Measurements from ENCODE around the gene SLC38A3. TPM values are rescaled to one million over a fixed set of nuclear protein-coding genes. Genes with fewer than 3 reads are reported as not detected.

SLC38A3 gene
- total and polyA plus RNA-seq, 2 donors (not counting 1 experiment from before 2014, with no cell fraction given): not detected

DNA sequence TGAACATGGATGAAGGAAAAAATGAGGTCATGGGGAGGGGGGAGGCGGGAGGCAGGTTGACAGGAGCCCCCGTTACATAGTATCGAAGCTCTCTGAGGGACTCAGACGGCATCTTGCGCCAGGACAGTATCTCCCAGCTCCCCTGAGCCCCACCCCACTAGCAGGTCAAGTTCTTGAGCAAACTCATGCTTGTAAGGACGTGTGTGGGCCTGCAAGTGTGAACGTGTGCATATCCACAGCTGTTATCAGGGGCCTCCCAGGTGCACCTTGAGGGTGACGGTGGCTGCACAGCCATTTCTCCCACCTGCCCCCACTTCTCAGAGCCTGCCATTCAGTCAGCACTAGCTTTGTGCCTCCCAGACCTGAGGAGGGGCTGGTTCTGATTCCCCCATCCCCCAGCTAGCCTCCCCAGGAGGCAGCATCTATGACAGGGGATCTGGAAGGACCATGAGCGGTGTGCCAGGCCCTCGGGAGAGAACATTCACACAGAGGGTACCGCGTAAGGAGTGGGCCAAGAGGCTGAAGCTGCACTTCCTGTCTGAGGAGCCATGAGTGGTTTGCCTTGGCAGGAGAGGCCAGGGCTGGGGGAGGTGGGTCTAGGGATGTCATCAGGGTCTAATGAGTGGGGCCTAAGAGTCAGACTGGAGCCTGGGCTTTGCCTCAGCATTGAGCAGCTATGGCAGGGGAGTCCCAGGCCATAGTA is 47.1 kb upstream of the SLC38A3 start:
- Histone ChIP-seq H4K20me1 (ENCODE audit: control insufficient read depth, insufficient read depth, low read length, poor library complexity, severe bottlenecking) (peaks cover 9% of the 10 kb centered on the region), H3K27me3 (replicated peaks in 1 of 4; ENCODE audit: control extremely low read depth in 1 of 4, control insufficient read depth in 3 of 4, insufficient read depth in 4 of 4, low read length in 3 of 4) (peaks cover 0 to 43% (median 18%) of the 10 kb centered on the region in 4 experiments), H3K4me1 (ENCODE audit: control insufficient read depth in 2 of 2, insufficient read depth in 2 of 2, low read length in 2 of 2) (peaks cover 14 to 20% of the 10 kb centered on the region in 2 donors), H3K4me3 (ENCODE audit: control extremely low read depth in 1 of 5, extremely low read depth in 1 of 5, insufficient read depth in 1 of 5, low read depth in 2 of 5, low read length in 4 of 5) (no peak overlapping the region), H3K36me3 (replicated peaks in 1 of 2; ENCODE audit: control extremely low read depth in 1 of 2, control insufficient read depth in 1 of 2, extremely low read depth in 1 of 2, insufficient read depth in 2 of 2, low read length in 1 of 2) (no peaks in the 10 kb centered on the region), H3K9ac (ENCODE audit: low read length) (no peak overlapping the region), H3K9me3 (ENCODE audit: control extremely low read depth in 1 of 3, control insufficient read depth in 2 of 3, insufficient read depth in 1 of 3, low read length in 2 of 3) (peaks cover 0 to 6% (median 0%) of the 10 kb centered on the region in 3 donors), H2AFZ (ENCODE audit: insufficient read depth, low read depth, low read length, poor library complexity, severe bottlenecking) (no peak overlapping the region), H3K4me2 (replicated peaks; ENCODE audit: low read depth, low read length, poor library complexity, severe bottlenecking) (no peak overlapping the region), H3K27ac (ENCODE audit: low read length in 2 of 2) (no peak overlapping the region), H3K79me2 (ENCODE audit: control insufficient read depth, insufficient read depth, low read length) (no peaks in the 10 kb centered on the region)
- DNase-seq (no peak), ATAC-seq (ENCODE audit: low read depth) (no peak)
- peaks cover 27% of the 10 kb centered on the region for H3K27me3 Mint-ChIP-seq
- ChIA-PET CTCF (no interaction called here), POLR2A (no interaction called here)
- H3K4me3 Mint-ChIP-seq: no peak overlapping the region
- intact Hi-C loops (cut with micrococcal nuclease): no loop called here
- TF ChIP-seq, protein P1, sequence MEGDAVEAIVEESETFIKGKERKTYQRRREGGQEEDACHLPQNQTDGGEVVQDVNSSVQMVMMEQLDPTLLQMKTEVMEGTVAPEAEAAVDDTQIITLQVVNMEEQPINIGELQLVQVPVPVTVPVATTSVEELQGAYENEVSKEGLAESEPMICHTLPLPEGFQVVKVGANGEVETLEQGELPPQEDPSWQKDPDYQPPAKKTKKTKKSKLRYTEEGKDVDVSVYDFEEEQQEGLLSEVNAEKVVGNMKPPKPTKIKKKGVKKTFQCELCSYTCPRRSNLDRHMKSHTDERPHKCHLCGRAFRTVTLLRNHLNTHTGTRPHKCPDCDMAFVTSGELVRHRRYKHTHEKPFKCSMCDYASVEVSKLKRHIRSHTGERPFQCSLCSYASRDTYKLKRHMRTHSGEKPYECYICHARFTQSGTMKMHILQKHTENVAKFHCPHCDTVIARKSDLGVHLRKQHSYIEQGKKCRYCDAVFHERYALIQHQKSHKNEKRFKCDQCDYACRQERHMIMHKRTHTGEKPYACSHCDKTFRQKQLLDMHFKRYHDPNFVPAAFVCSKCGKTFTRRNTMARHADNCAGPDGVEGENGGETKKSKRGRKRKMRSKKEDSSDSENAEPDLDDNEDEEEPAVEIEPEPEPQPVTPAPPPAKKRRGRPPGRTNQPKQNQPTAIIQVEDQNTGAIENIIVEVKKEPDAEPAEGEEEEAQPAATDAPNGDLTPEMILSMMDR (IDR thresholded peaks at IDR 0.05): no peak
- no peak for TF ChIP-seq EZH2 (IDR thresholded peaks at IDR 0.05; ENCODE audit: borderline replicate concordance, insufficient read depth, low read depth, low read length, poor library complexity, severe bottlenecking)
- no peak overlapping the region for H3K27ac Mint-ChIP-seq
- H3K4me1 Mint-ChIP-seq: peaks cover 15% of the 10 kb centered on the region
- 57% methylated on average over 7 of the region's 12 CpGs for WGBS (ENCODE audit: insufficient coverage)
- H3K9me3 Mint-ChIP-seq (ENCODE audit: insufficient read depth): no peaks in the 10 kb centered on the region

DNA sequence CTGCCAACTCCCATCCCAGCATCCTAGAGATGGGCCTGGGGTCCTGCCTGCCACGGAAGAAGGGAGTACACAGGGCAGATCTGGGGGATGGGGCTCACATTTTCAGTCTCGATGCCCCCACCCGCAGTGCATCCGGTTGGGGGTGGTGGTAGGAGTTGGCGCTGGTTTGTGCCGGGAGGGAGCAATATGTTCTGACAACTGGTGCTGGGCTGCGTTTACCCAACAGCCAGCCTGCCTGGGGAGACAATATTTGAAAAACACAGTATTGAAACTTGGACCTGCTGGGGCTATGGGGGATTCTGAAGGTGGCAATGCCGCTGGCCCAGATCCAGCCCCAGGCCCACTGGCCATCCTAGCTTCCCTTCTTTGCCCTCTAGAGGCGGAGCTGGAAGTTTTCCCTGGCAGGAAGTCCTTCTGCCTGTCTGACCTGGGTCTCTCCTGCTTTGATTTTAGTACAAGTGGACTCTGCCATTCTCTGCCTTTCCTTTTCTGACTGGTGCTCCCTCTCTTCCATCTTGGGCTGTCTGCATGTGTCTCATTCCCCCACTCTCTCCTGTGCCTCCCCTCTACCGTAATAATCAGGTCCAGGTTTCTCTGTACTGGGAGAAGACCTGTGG is 46.4 kb upstream of the SLC38A3 start:
- Histone ChIP-seq H3K4me3 (ENCODE audit: control extremely low read depth in 1 of 5, extremely low read depth in 1 of 5, insufficient read depth in 1 of 5, low read depth in 2 of 5, low read length in 4 of 5) (no peak overlapping the region), H3K4me2 (replicated peaks; ENCODE audit: low read depth, low read length, poor library complexity, severe bottlenecking) (no peak overlapping the region), H3K79me2 (ENCODE audit: control insufficient read depth, insufficient read depth, low read length) (no peaks in the 10 kb centered on the region), H3K9me3 (ENCODE audit: control extremely low read depth in 1 of 3, control insufficient read depth in 2 of 3, insufficient read depth in 1 of 3, low read length in 2 of 3) (peaks cover 0 to 6% (median 0%) of the 10 kb centered on the region in 3 donors), H3K9ac (ENCODE audit: low read length) (no peak overlapping the region), H4K20me1 (ENCODE audit: control insufficient read depth, insufficient read depth, low read length, poor library complexity, severe bottlenecking) (peaks cover 9% of the 10 kb centered on the region), H3K27ac (ENCODE audit: low read length in 2 of 2) (no peak overlapping the region), H3K27me3 (replicated peaks in 1 of 4; ENCODE audit: control extremely low read depth in 1 of 4, control insufficient read depth in 3 of 4, insufficient read depth in 4 of 4, low read length in 3 of 4) (peaks cover 0 to 37% (median 15%) of the 10 kb centered on the region in 4 experiments), H3K36me3 (replicated peaks in 1 of 2; ENCODE audit: control extremely low read depth in 1 of 2, control insufficient read depth in 1 of 2, extremely low read depth in 1 of 2, insufficient read depth in 2 of 2, low read length in 1 of 2) (no peaks in the 10 kb centered on the region), H3K4me1 (ENCODE audit: control insufficient read depth in 2 of 2, insufficient read depth in 2 of 2, low read length in 2 of 2) (peaks cover 14 to 20% of the 10 kb centered on the region in 2 donors), H2AFZ (ENCODE audit: insufficient read depth, low read depth, low read length, poor library complexity, severe bottlenecking) (no peak overlapping the region)
- H3K9me3 Mint-ChIP-seq (ENCODE audit: insufficient read depth): no peaks in the 10 kb centered on the region
- H3K4me3 Mint-ChIP-seq: no peak overlapping the region
- CTCF ChIA-PET: no interaction called here
- ATAC-seq (ENCODE audit: low read depth): no peak
- no peak for DNase-seq
- peaks cover 12% of the 10 kb centered on the region for H3K4me1 Mint-ChIP-seq
- 96% methylated on average over 10 of the region's 10 CpGs for WGBS (ENCODE audit: insufficient coverage)
- peaks cover 20% of the 10 kb centered on the region for H3K27me3 Mint-ChIP-seq
- no peak for TF ChIP-seq EZH2 (IDR thresholded peaks at IDR 0.05; ENCODE audit: borderline replicate concordance, insufficient read depth, low read depth, low read length, poor library complexity, severe bottlenecking)
- TF ChIP-seq, protein P1 (IDR thresholded peaks at IDR 0.05): no peak
- no peak overlapping the region for H3K27ac Mint-ChIP-seq
- intact Hi-C loops (cut with micrococcal nuclease): no loop called here
- POLR2A ChIA-PET: no interaction called here

Measured in B cell (primary cell).